GM12892 (cell line): ENCODE data around the gene JUN.

ENCODE experiments used
- POLR2A ChIP-seq: IDR thresholded peaks from 2 replicates; pipeline ENCODE4 v1.6.1; 2011; ENCODE audit warnings: low read depth, low read length, control low read depth
- POLR2AphosphoS5 ChIP-seq: IDR thresholded peaks from 2 replicates; pipeline ENCODE4 v1.6.1; 2011; ENCODE audit warnings: low read depth, low read length, control low read depth
- TAF1 ChIP-seq: IDR thresholded peaks from 2 replicates; pipeline ENCODE4 v1.6.1; 2011; ENCODE audit warnings: low read depth, mild to moderate bottlenecking, control low read depth, low read length, borderline replicate concordance

DNA sequence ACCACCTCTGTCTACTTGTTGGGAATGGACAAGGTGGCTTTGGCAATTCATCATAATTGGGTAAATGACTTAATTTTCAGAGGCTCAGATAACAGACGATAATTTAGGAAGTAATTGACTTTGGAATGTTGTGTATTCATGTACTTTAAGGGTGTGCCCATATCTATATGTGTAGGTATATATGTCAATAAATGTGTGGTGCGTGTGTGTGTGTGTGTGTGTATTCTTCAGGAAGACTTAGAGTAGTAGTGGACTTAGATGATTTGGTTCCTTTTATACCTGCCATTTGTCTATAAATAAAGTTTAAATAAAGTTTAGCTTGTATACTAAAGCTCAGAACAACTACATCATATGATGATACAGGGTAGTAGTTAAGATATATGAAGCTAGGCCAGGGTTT lies 20.0 kb upstream of the JUN start:
- TF ChIP-seq POLR2A = no peak
- TF ChIP-seq TAF1 = no peak
- no peak for TF ChIP-seq POLR2AphosphoS5
